ENCODE data around the gene MAP3K1.

MAP3K1 gene

DNA sequence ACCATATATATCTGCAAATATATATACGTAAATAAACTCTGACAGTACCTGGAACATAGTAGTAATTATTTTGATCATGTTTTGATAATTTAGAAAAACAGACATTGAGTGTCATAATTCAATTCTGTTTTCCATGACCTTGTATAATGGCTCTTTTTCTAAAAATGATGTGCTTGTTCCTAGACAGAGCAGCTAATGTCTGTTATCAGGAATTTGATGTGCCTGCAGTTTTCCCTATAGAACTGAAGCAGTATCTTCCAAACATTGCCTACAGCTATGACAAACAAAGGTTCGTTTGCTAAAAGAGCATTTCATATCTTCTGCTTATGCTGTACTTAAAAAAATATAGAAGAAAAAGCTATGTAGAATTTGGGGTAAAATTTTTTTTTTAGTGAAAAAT is 99.3 kb downstream of the MAP3K1 start:
- no peak overlapping the region for H3K4me3 ChIP-seq (ENCODE audit: low read depth, low read length)
- H3K27ac ChIP-seq (ENCODE audit: extremely low read depth, low read depth, low read length), result no peak overlapping the region
- POLR2A ChIA-PET, result interaction anchor here (2.2 kb wide), 1 partner anchor 36 kb away, joined by 5 read pairs; no protein-coding TSS in a partner anchor
- TF ChIP-seq, protein P1, sequence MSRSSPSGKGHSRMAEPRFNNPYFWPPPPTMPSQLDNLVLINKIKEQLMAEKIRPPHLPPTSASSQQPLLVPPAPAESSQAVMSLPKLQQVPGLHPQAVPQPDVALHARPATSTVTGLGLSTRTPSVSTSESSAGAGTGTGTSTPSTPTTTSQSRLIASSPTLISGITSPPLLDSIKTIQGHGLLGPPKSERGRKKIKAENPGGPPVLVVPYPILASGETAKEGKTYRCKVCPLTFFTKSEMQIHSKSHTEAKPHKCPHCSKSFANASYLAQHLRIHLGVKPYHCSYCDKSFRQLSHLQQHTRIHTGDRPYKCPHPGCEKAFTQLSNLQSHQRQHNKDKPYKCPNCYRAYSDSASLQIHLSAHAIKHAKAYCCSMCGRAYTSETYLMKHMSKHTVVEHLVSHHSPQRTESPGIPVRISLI (tag by site-specific recombination; IDR thresholded peaks at IDR 0.05), result no peak
- TF ChIP-seq ZNF292 (tag by site-specific recombination; IDR thresholded peaks at IDR 0.05; ENCODE audit: borderline replicate concordance, low read depth), result no peak
- peaks cover 2 to 7% of the 10 kb centered on the region in 2 experiments for H3K36me3 ChIP-seq (ENCODE audit: control insufficient read depth in 2 of 2, insufficient read depth in 1 of 2, low read length in 2 of 2)
- no peaks in the 10 kb centered on the region for H3K4me1 ChIP-seq (ENCODE audit: control insufficient read depth, insufficient read depth, low read length)
- CTCF ChIA-PET, result interaction anchor here (1.6 kb wide), 1 partner anchor 224 kb away, joined by 7 read pairs; no protein-coding TSS in a partner anchor
- no peaks in the 10 kb centered on the region for H3K9me3 ChIP-seq (ENCODE audit: control insufficient read depth, insufficient read depth, low read depth, low read length)

- no peaks in the 10 kb centered on the region for H3K9me3 ChIP-seq (ENCODE audit: control insufficient read depth, insufficient read depth, low read depth, low read length)
- ChIA-PET CTCF (interaction anchor here (0.5 to 2.3 kb wide), 3 partner anchors 16 to 254 kb away, joined by 3 to 12 read pairs (median 3); no protein-coding TSS in a partner anchor), POLR2A (no interaction called here)
- no peak overlapping the region for H3K4me3 ChIP-seq (ENCODE audit: low read depth, low read length)
- no peaks in the 10 kb centered on the region for H3K4me1 ChIP-seq (ENCODE audit: control insufficient read depth, insufficient read depth, low read length)
- no peak for TF ChIP-seq EGR2 (tag by site-specific recombination; IDR thresholded peaks at IDR 0.05; ENCODE audit: low read depth)
- no peak for TF ChIP-seq ZBTB8A (tag by site-specific recombination; IDR thresholded peaks at IDR 0.05)
- TF ChIP-seq ZFP3 (tag by site-specific recombination; IDR thresholded peaks at IDR 0.05; ENCODE audit: low read depth), result no peak
- no peak overlapping the region for H3K27ac ChIP-seq (ENCODE audit: extremely low read depth, low read depth, low read length)
- H3K36me3 ChIP-seq (ENCODE audit: control insufficient read depth in 2 of 2, insufficient read depth in 1 of 2, low read length in 2 of 2), result peaks cover 14 to 25% of the 10 kb centered on the region in 2 experiments
These were observed 102.2 kb downstream of the MAP3K1 start for GRCh38 chr5:56917534-56917933.

- Histone ChIP-seq H3K4me1 (ENCODE audit: control insufficient read depth, insufficient read depth, low read length) (no peaks in the 10 kb centered on the region), H3K4me3 (ENCODE audit: low read depth, low read length) (no peak overlapping the region), H3K9me3 (ENCODE audit: control insufficient read depth, insufficient read depth, low read depth, low read length) (no peaks in the 10 kb centered on the region), H3K36me3 (ENCODE audit: control insufficient read depth in 2 of 2, insufficient read depth in 1 of 2, low read length in 2 of 2) (peaks cover 15 to 30% of the 10 kb centered on the region in 2 experiments), H3K27ac (ENCODE audit: extremely low read depth, low read depth, low read length) (no peak overlapping the region)
- TF ChIP-seq ZNF830 (tag by site-specific recombination; IDR thresholded peaks at IDR 0.05; ENCODE audit: low read depth) (no peak), GLI2 (tag by site-specific recombination; IDR thresholded peaks at IDR 0.05; ENCODE audit: borderline replicate concordance, low read depth) (no peak), ZFHX2 (tag by site-specific recombination; conservative IDR thresholded peaks at IDR 0.05) (no peak), ZNF600 (tag by site-specific recombination; IDR thresholded peaks at IDR 0.05) (peak; percentile 80; the same call in 1 of the 2 replicates), ZXDB (tag by site-specific recombination; IDR thresholded peaks at IDR 0.05) (no peak), MZF1 (tag by site-specific recombination; IDR thresholded peaks at IDR 0.05; ENCODE audit: borderline replicate concordance) (no peak)
- TF ChIP-seq, protein P2, sequence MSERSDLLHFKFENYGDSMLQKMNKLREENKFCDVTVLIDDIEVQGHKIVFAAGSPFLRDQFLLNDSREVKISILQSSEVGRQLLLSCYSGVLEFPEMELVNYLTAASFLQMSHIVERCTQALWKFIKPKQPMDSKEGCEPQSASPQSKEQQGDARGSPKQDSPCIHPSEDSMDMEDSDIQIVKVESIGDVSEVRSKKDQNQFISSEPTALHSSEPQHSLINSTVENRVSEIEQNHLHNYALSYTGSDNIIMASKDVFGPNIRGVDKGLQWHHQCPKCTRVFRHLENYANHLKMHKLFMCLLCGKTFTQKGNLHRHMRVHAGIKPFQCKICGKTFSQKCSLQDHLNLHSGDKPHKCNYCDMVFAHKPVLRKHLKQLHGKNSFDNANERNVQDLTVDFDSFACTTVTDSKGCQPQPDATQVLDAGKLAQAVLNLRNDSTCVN (tag by site-specific recombination; optimal IDR thresholded peaks at IDR 0.05), result no peak
- POLR2A ChIA-PET, result no interaction called here
- CTCF ChIA-PET, result interaction anchor here (2.3 kb wide), 1 partner anchor 220 kb away, joined by 12 read pairs; no protein-coding TSS in a partner anchor
These were observed 102.7 kb downstream of the MAP3K1 start for GRCh38 chr5:56918054-56918453.

GRCh38 chr5:56919942-56920662 is 104.8 kb downstream of the MAP3K1 start:
- H3K9me3 ChIP-seq (ENCODE audit: control insufficient read depth, insufficient read depth, low read depth, low read length), result no peaks in the 10 kb centered on the region
- ChIA-PET CTCF (interaction anchor here (0.6 to 0.9 kb wide), 3 partner anchors 10 to 131 kb away, joined by 3 to 4 read pairs (median 3); no protein-coding TSS in a partner anchor), POLR2A (no interaction called here)
- no peaks in the 10 kb centered on the region for H3K4me1 ChIP-seq (ENCODE audit: control insufficient read depth, insufficient read depth, low read length)
- H3K27ac ChIP-seq (ENCODE audit: extremely low read depth, low read depth, low read length), result no peak overlapping the region
- H3K36me3 ChIP-seq (ENCODE audit: control insufficient read depth in 2 of 2, insufficient read depth in 1 of 2, low read length in 2 of 2), result peaks cover 30 to 50% of the 10 kb centered on the region in 2 experiments
- H3K4me3 ChIP-seq (ENCODE audit: low read depth, low read length), result no peak overlapping the region
- TF ChIP-seq ZNF704 (tag by site-specific recombination; IDR thresholded peaks at IDR 0.05), result no peak
- no peak for TF ChIP-seq KLF9 (tag by site-specific recombination; IDR thresholded peaks at IDR 0.05; ENCODE audit: low read depth)
- no peak for TF ChIP-seq EGR2 (tag by site-specific recombination; IDR thresholded peaks at IDR 0.05; ENCODE audit: low read depth)
- TF ChIP-seq ZNF645 (tag by site-specific recombination; IDR thresholded peaks at IDR 0.05), result no peak
